ENCODE measurements around the gene LIPM. TPM values are rescaled to one million over a fixed set of nuclear protein-coding genes. Genes with fewer than 3 reads are reported as not detected.

The LIPM gene
- polyA plus RNA-seq, 2 of the 4 experiments (the other 2 are of a cell fraction), result not detected

DNA sequence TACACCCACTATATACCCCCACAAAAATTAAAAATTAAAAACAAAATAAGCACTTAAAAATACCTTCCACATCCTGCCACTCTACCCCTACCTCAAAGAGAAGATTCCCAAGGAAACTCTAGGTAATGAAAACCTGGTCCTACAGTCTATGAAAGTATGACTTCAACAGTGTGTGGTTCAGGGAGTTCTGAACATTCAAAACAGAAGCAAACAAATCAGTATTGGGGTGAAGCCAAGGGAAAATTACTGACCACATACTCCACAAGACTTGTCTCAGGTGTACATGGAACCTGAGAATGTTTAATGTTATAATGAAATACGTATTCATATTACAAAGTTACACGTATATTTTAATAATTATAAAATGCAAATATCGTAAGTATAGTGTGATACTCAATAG, 20.3 kb upstream of the LIPM start:
- POLR2A ChIA-PET, result no interaction called here
- no peak overlapping the region for H3K4me2 ChIP-seq
- TF ChIP-seq FOXS1 (CRISPR knock-in tag; IDR thresholded peaks at IDR 0.05), result no peak
- no peak for TF ChIP-seq CHD4 (IDR thresholded peaks at IDR 0.05; ENCODE audit: borderline replicate concordance)
- TF ChIP-seq RFX5 (IDR thresholded peaks at IDR 0.05), result no peak
- no peak for TF ChIP-seq MAX (IDR thresholded peaks at IDR 0.05)
- no peak for TF ChIP-seq POLR2AphosphoS2 (conservative IDR thresholded peaks at IDR 0.05; ENCODE audit: low read length)
- no peak for TF ChIP-seq HOXB13 (CRISPR knock-in tag; IDR thresholded peaks at IDR 0.05; ENCODE audit: low read depth)
- TF ChIP-seq, protein P1, sequence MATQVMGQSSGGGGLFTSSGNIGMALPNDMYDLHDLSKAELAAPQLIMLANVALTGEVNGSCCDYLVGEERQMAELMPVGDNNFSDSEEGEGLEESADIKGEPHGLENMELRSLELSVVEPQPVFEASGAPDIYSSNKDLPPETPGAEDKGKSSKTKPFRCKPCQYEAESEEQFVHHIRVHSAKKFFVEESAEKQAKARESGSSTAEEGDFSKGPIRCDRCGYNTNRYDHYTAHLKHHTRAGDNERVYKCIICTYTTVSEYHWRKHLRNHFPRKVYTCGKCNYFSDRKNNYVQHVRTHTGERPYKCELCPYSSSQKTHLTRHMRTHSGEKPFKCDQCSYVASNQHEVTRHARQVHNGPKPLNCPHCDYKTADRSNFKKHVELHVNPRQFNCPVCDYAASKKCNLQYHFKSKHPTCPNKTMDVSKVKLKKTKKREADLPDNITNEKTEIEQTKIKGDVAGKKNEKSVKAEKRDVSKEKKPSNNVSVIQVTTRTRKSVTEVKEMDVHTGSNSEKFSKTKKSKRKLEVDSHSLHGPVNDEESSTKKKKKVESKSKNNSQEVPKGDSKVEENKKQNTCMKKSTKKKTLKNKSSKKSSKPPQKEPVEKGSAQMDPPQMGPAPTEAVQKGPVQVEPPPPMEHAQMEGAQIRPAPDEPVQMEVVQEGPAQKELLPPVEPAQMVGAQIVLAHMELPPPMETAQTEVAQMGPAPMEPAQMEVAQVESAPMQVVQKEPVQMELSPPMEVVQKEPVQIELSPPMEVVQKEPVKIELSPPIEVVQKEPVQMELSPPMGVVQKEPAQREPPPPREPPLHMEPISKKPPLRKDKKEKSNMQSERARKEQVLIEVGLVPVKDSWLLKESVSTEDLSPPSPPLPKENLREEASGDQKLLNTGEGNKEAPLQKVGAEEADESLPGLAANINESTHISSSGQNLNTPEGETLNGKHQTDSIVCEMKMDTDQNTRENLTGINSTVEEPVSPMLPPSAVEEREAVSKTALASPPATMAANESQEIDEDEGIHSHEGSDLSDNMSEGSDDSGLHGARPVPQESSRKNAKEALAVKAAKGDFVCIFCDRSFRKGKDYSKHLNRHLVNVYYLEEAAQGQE (IDR thresholded peaks at IDR 0.05), result no peak
- no peak for TF ChIP-seq RARB (CRISPR knock-in tag; IDR thresholded peaks at IDR 0.05)
- TF ChIP-seq MYC (IDR thresholded peaks at IDR 0.05; ENCODE audit: borderline replicate concordance, low read length), result no peak
- no peak for TF ChIP-seq EHF (CRISPR knock-in tag; IDR thresholded peaks at IDR 0.05)
- TF ChIP-seq KDM5A (IDR thresholded peaks at IDR 0.05), result no peak
- TF ChIP-seq, protein P2, sequence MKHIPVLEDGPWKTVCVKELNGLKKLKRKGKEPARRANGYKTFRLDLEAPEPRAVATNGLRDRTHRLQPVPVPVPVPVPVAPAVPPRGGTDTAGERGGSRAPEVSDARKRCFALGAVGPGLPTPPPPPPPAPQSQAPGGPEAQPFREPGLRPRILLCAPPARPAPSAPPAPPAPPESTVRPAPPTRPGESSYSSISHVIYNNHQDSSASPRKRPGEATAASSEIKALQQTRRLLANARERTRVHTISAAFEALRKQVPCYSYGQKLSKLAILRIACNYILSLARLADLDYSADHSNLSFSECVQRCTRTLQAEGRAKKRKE (CRISPR knock-in tag; IDR thresholded peaks at IDR 0.05; ENCODE audit: low read depth), result no peak
- TF ChIP-seq BHLHE40 (IDR thresholded peaks at IDR 0.05; ENCODE audit: low read depth, low read length), result no peak
- CTCF ChIA-PET, result no interaction called here
- H3K4me3 ChIP-seq, result no peak overlapping the region
- 84% methylated on average over 3 of the region's 3 CpGs for WGBS (ENCODE audit: missing lambda C conversion rate)
- FAIRE-seq (no peak), ATAC-seq (no peak), DNase-seq (ENCODE audit: low read depth in 1 of 2, low spot score in 1 of 2) (no peak)
- H3K27ac ChIP-seq, result no peak overlapping the region
- H3K4me1 ChIP-seq, result no peaks in the 10 kb centered on the region
- H3K9me3 ChIP-seq, result no peaks in the 10 kb centered on the region

- ChIA-PET CTCF (no interaction called here), POLR2A (no interaction called here)
- ATAC-seq (no peak), DNase-seq (ENCODE audit: low read depth in 1 of 2, low spot score in 1 of 2) (no peak), FAIRE-seq (no peak)
- TF ChIP-seq HDAC2 (IDR thresholded peaks at IDR 0.05), result no peak
- no peak overlapping the region for H3K27ac ChIP-seq
- no peaks in the 10 kb centered on the region for H3K9me3 ChIP-seq
- H3K4me1 ChIP-seq, result no peaks in the 10 kb centered on the region
- H3K4me3 ChIP-seq, result no peak overlapping the region
- no peak overlapping the region for H3K4me2 ChIP-seq
- WGBS (ENCODE audit: missing lambda C conversion rate), result 59% methylated on average over 3 of the region's 3 CpGs
Measured at GRCh38 chr10:88783724-88784123, 18.8 kb upstream of the LIPM start.

DNA sequence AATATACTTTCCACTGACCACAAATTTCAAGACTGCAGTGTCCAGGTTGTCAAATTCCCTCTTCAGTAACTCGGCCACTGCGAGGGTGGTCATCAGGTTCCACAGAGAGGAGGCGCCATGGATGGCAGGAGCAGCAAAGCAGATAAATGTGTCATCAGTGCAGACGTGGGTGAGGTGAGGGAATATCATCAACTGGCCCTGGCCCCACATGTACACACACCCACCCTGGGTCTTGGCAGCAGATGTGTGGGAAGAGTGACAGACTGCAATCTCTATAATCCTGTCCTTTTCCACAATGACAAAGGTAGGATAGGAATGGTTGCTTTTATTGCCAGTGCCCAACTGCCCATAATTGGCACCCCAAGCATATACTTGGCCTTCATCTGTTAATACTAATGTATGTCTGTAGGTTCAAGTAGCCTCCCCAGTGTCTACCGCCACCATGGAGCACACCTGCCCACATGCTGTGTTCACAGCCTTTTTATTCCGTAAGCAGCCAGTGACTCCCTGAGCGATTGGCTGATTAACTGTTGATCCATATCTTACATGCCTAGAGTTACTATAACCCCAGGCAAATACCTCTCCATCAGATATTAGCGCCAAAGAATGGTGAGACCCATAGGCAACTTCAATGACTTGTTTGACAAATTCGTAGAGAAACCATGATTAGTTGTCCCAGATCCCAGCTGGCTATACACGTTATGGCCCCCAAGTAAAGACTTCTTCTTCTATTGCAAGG, 16.3 kb upstream of the LIPM start:
- H3K9me3 ChIP-seq, result no peaks in the 10 kb centered on the region
- ATAC-seq (no peak), DNase-seq (ENCODE audit: low read depth in 1 of 2, low spot score in 1 of 2) (no peak), FAIRE-seq (no peak)
- CTCF ChIA-PET, result no interaction called here
- H3K4me1 ChIP-seq, result no peaks in the 10 kb centered on the region
- POLR2A ChIA-PET, result no interaction called here
- no peak overlapping the region for H3K27ac ChIP-seq
- 72% methylated on average over 10 of the region's 10 CpGs for WGBS (ENCODE audit: missing lambda C conversion rate)
- H3K4me2 ChIP-seq, result no peak overlapping the region
- TF ChIP-seq NR3C1 (IDR thresholded peaks at IDR 0.05) (no peak), HEYL (CRISPR knock-in tag; IDR thresholded peaks at IDR 0.05) (no peak), POLR2AphosphoS2 (conservative IDR thresholded peaks at IDR 0.05; ENCODE audit: low read length) (no peak), E2F6 (IDR thresholded peaks at IDR 0.05; ENCODE audit: borderline replicate concordance, low read depth) (no peak), HOXB5 (CRISPR knock-in tag; IDR thresholded peaks at IDR 0.05) (no peak)
- H3K4me3 ChIP-seq, result no peak overlapping the region
